NCI-H526 treated with DMSO at 0.1 percent for 48 hours (cell line): Measurements from ENCODE around the gene JAK2.
"Not testable (repeated sequence)": the region's sequence is repeated elsewhere in the genome, so short reads cannot be mapped to it uniquely, and the experiment has no call there.

ENCODE experiments used
- DNase-seq: peaks from one replicate; lab custom pipeline; 2025; lab: John Stamatoyannopoulos, UW

JAK2 gene

GRCh38 chr9:4984621-4985385, at the start of gene JAK2:
Gene JAK2 (plus strand): TSS chr9:4985272. CDS start chr9:5021988, 36,716 bp downstream.
- peak; percentile 80 for DNase-seq

- DNase-seq, result no peak
These were observed 48.8 kb upstream of the JAK2 start for GRCh38 chr9:4936277-4936676.

- no peak for DNase-seq
These were observed 48.2 kb upstream of the JAK2 start for GRCh38 chr9:4936823-4937222.

DNA sequence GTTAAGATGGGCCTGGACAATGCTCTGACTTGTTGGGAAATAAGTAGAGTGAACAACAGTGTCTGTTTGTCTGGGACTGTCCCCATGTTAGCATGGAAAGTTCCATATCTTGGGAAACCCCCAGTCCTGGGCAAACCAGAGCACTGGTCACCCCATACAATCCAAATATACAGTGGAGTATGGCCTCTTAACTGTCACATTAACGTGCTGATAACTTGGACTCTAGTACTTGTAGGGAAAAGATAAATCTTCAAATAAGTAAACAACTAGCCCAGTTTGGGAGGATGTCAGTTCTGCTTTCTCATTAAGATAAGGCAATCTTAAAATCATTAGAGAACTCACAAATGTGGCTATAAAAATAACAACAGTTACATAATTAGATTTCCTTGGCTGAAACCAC, 47.6 kb upstream of the JAK2 start:
- DNase-seq, result no peak

DNA sequence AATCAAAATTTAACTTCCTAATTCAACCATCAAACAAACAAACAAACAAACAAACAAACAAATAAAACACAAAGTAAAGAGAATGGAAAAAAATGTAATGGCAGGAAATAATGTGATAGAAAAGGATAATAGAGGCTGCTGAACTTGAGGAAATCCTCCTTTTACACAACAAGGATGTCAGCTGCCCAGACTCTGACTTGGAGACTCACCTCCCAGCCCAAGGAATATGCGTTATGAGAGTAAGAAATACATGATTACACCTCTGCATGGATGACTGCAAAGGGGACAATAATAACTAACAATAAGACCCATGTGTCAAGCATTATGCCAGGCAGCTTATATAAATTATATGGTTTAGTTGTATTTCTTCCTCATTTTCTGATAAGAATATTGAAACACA, 46.6 kb upstream of the JAK2 start:
- no peak for DNase-seq

DNA sequence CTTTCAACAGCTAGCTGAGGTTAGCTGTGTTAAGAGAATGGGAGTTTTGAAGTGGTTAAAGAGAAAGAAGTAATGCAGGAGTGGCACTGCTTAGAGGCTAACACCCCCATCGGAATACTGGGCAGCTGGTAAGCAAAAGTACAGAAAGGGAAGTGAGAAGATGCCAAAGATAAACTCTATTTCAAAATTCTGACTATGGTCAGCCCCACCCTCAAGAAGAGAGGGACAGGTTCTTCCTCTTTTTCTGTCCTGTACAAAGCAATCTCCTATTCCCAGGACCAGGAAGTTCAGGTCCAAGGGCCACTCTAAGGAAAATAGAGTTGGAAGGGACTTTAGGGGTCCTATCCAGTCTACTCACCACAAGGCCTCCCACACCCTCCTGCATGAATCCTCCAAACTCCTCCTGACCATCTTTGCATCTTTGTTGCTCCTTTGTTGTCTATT, 45.9 kb upstream of the JAK2 start:
- no peak for DNase-seq

DNA sequence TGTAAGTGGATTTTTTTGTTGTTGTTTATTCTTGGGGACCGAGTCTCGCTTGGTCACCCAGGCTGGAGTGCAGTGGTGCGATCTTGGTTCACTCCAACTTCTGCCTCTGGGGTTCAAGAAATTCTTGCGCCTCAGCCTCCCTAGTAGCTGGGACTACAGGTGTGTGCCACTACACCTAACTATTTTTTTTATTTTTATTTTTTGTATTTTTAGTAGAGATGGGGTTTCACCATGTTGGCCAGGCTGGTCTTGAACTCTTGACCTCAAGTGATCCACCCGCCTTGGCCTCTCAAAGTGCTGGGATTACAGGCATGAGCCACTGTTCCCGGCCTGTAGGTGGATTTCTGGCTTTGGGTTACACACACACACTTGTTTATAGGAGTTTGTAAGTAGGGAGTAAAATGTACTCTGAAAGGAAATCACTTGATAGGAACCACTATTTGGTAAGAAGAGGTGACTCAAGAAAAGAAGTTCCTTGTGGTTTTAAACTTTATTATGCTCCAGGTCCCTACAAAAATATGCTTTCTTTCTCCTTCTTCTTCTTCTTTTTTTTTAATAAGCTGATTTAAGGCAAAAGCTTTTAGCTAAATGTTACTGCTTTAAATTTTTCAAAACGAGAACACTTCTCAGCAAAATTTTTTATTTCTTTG, 42.9 kb upstream of the JAK2 start:
- DNase-seq, result not testable (repeated sequence)

DNA sequence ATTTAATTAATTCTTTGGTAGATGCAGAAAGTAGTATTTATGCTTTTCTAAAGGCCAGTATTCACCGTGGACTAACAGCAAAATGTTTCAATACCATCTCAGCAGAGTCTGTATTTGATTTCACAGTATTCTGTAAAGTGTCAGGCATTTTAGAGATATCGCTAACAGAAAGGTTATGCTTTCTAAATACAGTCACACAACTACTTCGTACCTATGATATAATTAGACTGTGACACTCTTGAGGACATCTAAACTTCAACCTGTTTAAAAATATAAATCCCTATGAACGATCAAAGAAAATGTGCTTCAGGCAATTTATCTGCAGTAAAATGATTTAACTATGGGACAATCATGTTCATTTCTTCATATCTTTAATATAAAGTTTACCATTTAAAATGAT, 41.7 kb upstream of the JAK2 start:
- no peak for DNase-seq

GRCh38 chr9:4944431-4945211, 40.5 kb upstream of the JAK2 start:
- DNase-seq, result not testable (repeated sequence)

- no peak for DNase-seq
These were observed 38.1 kb upstream of the JAK2 start for GRCh38 chr9:4946937-4947336.

DNA sequence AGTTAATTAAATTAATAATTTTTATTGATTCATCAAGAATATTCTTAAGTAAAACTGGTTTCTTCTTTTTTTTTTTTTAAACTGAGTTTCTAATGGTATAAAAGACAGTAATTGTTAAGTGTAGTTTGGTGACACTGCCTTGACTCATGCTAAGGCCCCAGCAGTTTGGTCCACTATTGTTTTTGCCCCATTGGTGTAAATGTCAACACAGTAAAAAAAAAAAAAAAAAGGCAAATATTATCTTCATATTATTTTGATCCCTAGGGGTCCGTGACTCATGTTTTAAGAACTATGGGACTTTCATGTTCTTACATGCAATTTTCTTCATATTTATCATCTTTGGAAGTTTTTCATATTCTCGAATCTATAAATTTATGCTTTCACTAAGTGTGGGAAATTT, 29.2 kb upstream of the JAK2 start:
- no peak for DNase-seq

GRCh38 chr9:4959031-4959430, 26.0 kb upstream of the JAK2 start:
- DNase-seq, result no peak

DNA sequence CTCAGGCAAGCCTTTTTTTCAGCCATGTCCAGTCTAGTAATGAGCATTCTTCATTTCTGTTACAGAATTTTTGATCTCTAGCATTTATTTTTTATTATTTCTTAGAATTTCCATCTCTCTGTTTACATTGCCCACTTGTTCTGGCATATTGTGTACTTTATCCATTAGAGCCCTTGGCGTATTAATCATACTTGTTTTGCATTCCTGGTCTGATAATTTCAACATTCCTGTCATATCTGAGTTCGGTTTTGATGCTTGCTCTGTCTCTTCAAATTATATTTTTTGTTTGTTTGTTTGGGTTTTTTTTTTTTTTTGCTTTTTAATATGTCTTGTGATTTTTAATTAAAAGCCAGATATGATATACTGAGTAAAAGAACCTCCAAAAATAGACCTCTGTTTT, 23.0 kb upstream of the JAK2 start:
- DNase-seq, result no peak

DNA sequence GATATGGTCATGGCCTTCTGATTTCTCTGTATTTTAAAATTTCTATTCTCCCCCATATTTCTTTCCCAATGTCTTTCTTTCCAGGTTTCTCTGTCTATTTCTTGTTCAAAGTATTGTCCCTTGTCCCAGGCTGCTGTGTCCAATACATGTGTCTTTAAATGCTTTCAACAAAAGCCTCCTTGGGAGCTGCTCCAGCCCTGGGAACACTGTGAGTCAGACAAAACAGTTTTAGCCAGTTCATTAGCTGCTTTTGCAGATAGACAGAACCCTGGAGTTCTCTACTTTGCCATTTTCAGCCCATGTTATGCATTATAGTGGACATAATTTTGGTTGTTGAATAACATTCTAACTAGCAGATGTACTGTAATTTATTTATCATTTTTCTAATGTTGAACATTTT, 20.5 kb upstream of the JAK2 start:
- DNase-seq, result no peak

GRCh38 chr9:4965174-4965821, 19.8 kb upstream of the JAK2 start:
- DNase-seq, result no peak

DNA sequence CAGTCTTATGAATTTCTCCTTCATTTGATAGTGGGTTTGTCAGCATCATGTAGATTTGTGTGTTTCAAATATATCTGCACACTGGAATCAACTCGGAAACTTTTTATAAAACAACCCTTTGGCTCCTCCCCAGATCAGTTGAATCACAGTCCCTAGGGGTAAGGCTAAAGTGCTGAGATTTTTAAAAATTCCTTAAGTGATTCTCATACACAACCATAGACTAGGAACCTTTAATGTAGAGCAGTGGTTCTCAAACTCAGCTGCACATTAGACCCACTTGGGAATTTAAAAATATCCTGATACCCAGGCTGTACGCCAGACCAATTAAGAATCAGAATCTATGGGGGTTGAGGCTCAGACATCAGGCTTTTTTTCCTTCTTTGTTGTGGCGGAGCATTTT, 17.5 kb upstream of the JAK2 start:
- DNase-seq, result no peak

DNA sequence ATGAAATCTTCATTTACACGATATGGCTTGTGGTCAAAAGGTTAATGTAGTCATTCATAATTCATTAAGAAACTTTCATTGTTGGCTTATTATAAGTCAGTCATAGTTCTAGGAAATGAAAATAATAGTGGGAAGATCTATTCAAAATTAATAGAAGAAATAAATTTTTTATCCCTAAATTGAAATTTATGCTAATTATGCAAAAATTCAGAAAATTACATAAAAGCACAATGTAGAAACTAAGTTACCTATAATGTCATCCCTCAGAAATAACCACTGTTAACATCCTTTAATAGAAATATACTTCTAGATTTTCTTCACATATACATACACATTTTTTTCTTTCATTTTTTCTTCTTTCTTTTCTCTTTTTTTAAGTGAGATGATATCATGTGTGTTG, 15.9 kb upstream of the JAK2 start:
- DNase-seq, result no peak

DNA sequence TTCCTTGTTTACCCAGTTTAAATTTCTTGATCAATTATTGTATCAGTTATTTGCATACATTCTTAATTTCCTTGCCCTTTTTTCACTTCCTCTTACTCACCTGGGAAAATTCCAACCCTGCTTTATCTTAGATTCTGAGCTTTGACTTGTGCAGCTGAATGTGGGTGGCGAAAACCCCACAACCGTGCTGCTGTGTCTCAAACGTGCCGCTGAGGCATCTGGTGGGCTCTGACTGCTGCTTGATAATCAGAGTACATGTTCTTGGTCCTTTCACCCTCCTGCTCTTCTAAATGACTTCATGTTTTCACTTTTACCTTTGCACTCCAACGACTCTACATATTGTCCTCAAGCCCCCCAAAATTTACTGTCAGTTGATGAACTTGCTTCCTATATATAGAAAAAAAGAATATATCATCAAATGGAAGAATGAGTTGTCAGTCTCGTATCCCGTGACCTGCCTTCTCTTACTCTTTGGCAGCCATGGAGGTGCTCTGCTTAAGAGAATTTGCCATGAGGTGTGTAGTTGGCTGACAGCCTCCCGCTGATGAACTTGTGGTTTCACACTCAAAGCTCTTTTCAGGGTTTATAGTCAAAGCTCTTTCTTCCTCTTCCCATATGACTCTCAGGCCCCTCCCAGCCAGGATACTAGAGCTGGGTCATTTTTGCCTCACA, 14.0 kb upstream of the JAK2 start:
- no peak for DNase-seq

DNA sequence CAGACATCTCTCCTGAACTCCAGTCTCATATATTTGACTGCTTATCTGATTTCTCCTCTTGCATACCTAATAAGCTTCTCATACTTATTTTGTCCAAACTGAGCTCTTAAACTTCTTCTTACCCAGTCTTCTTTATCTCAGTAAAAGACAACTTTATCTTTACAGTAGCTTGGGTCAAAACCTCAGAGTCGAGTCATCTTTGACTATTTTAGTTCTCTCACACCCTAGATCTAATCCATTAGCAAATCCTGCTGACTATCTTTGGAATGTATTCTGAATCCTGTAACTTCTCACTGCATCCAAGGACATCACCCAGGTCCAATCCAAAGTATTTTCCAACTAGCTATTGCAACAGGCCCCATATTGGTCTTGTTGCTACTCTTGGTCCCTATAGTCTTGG, 11.8 kb upstream of the JAK2 start:
- no peak for DNase-seq

DNA sequence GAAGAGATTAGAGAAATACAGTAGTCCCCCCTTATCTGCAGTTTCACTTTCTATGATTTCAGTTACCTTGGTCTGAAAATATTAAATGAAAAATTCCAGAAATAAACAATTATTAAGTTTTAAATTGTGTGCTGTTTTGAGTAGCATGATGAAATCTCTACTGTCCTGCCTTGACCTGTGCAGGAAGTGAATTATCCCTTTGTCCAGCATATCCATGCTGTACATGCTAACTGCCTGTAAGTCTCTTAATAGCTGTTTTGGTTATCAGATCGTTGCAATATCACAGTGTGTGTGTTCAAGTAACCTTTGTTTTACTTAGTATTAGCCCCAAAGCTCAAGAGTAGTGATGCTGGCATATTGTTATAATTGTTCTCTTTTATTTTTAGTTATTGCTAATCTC, 11.2 kb upstream of the JAK2 start:
- no peak for DNase-seq

DNA sequence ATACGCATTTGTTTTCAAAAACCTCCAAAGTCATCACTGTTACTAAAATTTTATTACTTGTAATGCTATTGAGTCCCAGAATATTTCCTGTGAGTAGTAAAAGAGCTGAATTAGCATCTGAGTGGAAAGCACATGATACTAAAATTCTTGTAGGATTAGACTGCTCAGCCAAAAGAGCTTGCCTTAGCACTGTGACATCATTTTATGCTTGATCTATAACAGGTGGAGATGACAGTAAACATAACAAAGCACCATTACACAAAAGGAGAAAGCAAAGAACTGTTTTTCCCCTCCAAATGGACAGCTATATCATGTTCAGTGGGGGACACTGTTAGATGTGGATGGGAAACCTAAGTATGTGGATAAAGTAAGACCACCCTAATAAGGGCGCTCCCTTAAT, 5.8 kb upstream of the JAK2 start:
- no peak for DNase-seq
